Effector memory CD4-positive, alpha-beta T cell (primary cell): ENCODE data around the gene IL17RB.

Experiments used
- DNase-seq, 3 donors: peaks; one replicate each; pipeline ENCODE4 v3.0.0-alpha.2; 2020
- H3K27ac ChIP-seq: 2 replicates; pipeline ENCODE4 v1.7.0; 2013; ENCODE audit warnings: mild to moderate bottlenecking, low read length, moderate library complexity; ENCODE audit not compliant: insufficient read depth, poor library complexity, severe bottlenecking
- H3K27me3 ChIP-seq: replicated peaks from 2 replicates; pipeline ENCODE4 v1.7.0; 2013; ENCODE audit warnings: mild to moderate bottlenecking, low read length; ENCODE audit not compliant: insufficient read depth, control insufficient read depth, poor library complexity, severe bottlenecking
- H3K36me3 ChIP-seq: 2 replicates; pipeline ENCODE4 v1.7.0; 2013; ENCODE audit warnings: mild to moderate bottlenecking, low read length, moderate library complexity; ENCODE audit not compliant: control insufficient read depth, insufficient read depth
- H3K4me1 ChIP-seq: 2 replicates; pipeline ENCODE4 v1.7.0; 2013; ENCODE audit warnings: low read length, mild to moderate bottlenecking; ENCODE audit not compliant: control insufficient read depth, insufficient read depth, poor library complexity, severe bottlenecking
- H3K4me3 ChIP-seq: 2 replicates; pipeline ENCODE4 v1.7.0; 2013; ENCODE audit warnings: low read length, low read depth, mild to moderate bottlenecking; ENCODE audit not compliant: insufficient read depth, poor library complexity, severe bottlenecking
- H3K9me3 ChIP-seq: 2 replicates; pipeline ENCODE4 v1.7.0; 2013; ENCODE audit warnings: mild to moderate bottlenecking, low read length, moderate library complexity; ENCODE audit not compliant: control insufficient read depth

Gene IL17RB

DNA sequence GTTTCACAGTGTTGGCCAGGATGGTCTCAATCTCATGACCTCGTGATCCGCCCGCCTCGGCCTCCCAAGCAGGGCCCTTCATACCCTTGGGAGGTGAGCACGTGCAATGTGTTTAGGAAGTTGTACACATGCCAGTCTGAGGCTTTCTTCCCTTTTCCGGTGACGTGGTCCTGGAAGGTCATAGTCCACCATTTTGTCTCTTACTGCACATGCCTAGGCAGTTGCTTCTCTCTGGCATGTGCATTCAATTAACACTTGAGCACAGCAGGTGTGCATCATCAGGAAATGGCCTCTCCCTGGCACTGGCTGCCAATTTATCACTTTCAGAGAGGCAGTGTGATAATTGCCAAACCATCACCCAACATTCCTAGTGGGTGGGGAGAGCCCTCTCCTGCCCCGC is 67.0 kb downstream of the IL17RB start:
- no peaks in the 10 kb centered on the region for H3K4me1 ChIP-seq
- no peak overlapping the region for H3K27ac ChIP-seq
- H3K9me3 ChIP-seq: no peaks in the 10 kb centered on the region
- DNase-seq: no peak
- H3K36me3 ChIP-seq: no peaks in the 10 kb centered on the region
- peaks cover 3% of the 10 kb centered on the region for H3K27me3 ChIP-seq
- no peak overlapping the region for H3K4me3 ChIP-seq
